Measurements from ENCODE around the gene NGFR.

Gene NGFR

GRCh38 chr17:49527927-49528651 is 33.0 kb downstream of the NGFR start:
- ChIA-PET POLR2A (no interaction called here), CTCF (interaction anchor here (0.9 to 1.9 kb wide), 3 partner anchors 18 to 94 kb away, joined by 3 to 8 read pairs (median 7); no protein-coding TSS in a partner anchor)
- H3K4me1 ChIP-seq (ENCODE audit: control insufficient read depth, insufficient read depth, low read length), result no peaks in the 10 kb centered on the region
- TF ChIP-seq ZFHX2 (tag by site-specific recombination; conservative IDR thresholded peaks at IDR 0.05), result peak; percentile 81
- no peak for TF ChIP-seq ZNF521 (tag by site-specific recombination; IDR thresholded peaks at IDR 0.05)
- TF ChIP-seq EGR2 (tag by site-specific recombination; IDR thresholded peaks at IDR 0.05; ENCODE audit: low read depth), result peak; percentile 72
- no peak for TF ChIP-seq ZNF274 (IDR thresholded peaks at IDR 0.05; ENCODE audit: low read length)
- no peak for TF ChIP-seq ZNF274 (tag by site-specific recombination; IDR thresholded peaks at IDR 0.05; ENCODE audit: borderline replicate concordance)
- H3K9me3 ChIP-seq (ENCODE audit: control insufficient read depth, insufficient read depth, low read depth, low read length), result no peaks in the 10 kb centered on the region
- H3K4me3 ChIP-seq (ENCODE audit: low read depth, low read length), result no peak overlapping the region
- H3K36me3 ChIP-seq (ENCODE audit: control insufficient read depth in 2 of 2, insufficient read depth in 1 of 2, low read length in 2 of 2), result no peaks in the 10 kb centered on the region
- H3K27ac ChIP-seq (ENCODE audit: extremely low read depth, low read depth, low read length), result no peak overlapping the region

- H3K27ac ChIP-seq (ENCODE audit: extremely low read depth, low read depth, low read length), result no peak overlapping the region
- H3K9me3 ChIP-seq (ENCODE audit: control insufficient read depth, insufficient read depth, low read depth, low read length), result no peaks in the 10 kb centered on the region
- TF ChIP-seq ZNF791 (tag by site-specific recombination; IDR thresholded peaks at IDR 0.05), result no peak
- no peak for TF ChIP-seq CTCF (tag by site-specific recombination; IDR thresholded peaks at IDR 0.05)
- no peak for TF ChIP-seq MYNN (tag by site-specific recombination; IDR thresholded peaks at IDR 0.05; ENCODE audit: borderline replicate concordance)
- no peak for TF ChIP-seq ZSCAN4 (tag by site-specific recombination; IDR thresholded peaks at IDR 0.05)
- no peak for TF ChIP-seq ZNF596 (tag by site-specific recombination; IDR thresholded peaks at IDR 0.05)
- TF ChIP-seq ZNF510 (tag by site-specific recombination; IDR thresholded peaks at IDR 0.05; ENCODE audit: insufficient replicate concordance), result no peak
- no peak for TF ChIP-seq ZNF548 (tag by site-specific recombination; IDR thresholded peaks at IDR 0.05)
- TF ChIP-seq ZNF747 (tag by site-specific recombination; IDR thresholded peaks at IDR 0.05), result no peak
- TF ChIP-seq ZFHX2 (tag by site-specific recombination; conservative IDR thresholded peaks at IDR 0.05), result no peak
- TF ChIP-seq ZNF324 (tag by site-specific recombination; IDR thresholded peaks at IDR 0.05), result no peak
- TF ChIP-seq KLF9 (tag by site-specific recombination; IDR thresholded peaks at IDR 0.05; ENCODE audit: low read depth), result no peak
- H3K4me3 ChIP-seq (ENCODE audit: low read depth, low read length), result no peak overlapping the region
- ChIA-PET CTCF (interaction anchor here (0.6 to 2.3 kb wide), 5 partner anchors 8 to 269 kb away, joined by 3 to 12 read pairs (median 3); no protein-coding TSS in a partner anchor), POLR2A (no interaction called here)
- no peaks in the 10 kb centered on the region for H3K4me1 ChIP-seq (ENCODE audit: control insufficient read depth, insufficient read depth, low read length)
- H3K36me3 ChIP-seq (ENCODE audit: control insufficient read depth in 2 of 2, insufficient read depth in 1 of 2, low read length in 2 of 2), result no peaks in the 10 kb centered on the region
Observed at GRCh38 chr17:49528966-49529365, 33.9 kb downstream of the NGFR start.

GRCh38 chr17:49530118-49530517 is 35.0 kb downstream of the NGFR start:
- Histone ChIP-seq H3K9me3 (ENCODE audit: control insufficient read depth, insufficient read depth, low read depth, low read length) (no peaks in the 10 kb centered on the region), H3K4me1 (ENCODE audit: control insufficient read depth, insufficient read depth, low read length) (no peaks in the 10 kb centered on the region), H3K4me3 (ENCODE audit: low read depth, low read length) (no peak overlapping the region), H3K27ac (ENCODE audit: extremely low read depth, low read depth, low read length) (no peak overlapping the region), H3K36me3 (ENCODE audit: control insufficient read depth in 2 of 2, insufficient read depth in 1 of 2, low read length in 2 of 2) (no peaks in the 10 kb centered on the region)
- CTCF ChIA-PET, result interaction anchor here (0.6 to 2.3 kb wide), 5 partner anchors 10 to 37 kb away, joined by 3 to 12 read pairs (median 4); no protein-coding TSS in a partner anchor
- TF ChIP-seq GFI1B (tag by site-specific recombination; IDR thresholded peaks at IDR 0.05), result no peak
- TF ChIP-seq ZNF561 (tag by site-specific recombination; IDR thresholded peaks at IDR 0.05; ENCODE audit: borderline replicate concordance), result no peak
- TF ChIP-seq OVOL3 (tag by site-specific recombination; IDR thresholded peaks at IDR 0.05), result no peak
- no peak for TF ChIP-seq YY1 (tag by site-specific recombination; IDR thresholded peaks at IDR 0.05)
- TF ChIP-seq KLF7 (tag by site-specific recombination; IDR thresholded peaks at IDR 0.05; ENCODE audit: borderline replicate concordance), result no peak
- no peak for TF ChIP-seq ZNF701 (tag by site-specific recombination; IDR thresholded peaks at IDR 0.05)
- TF ChIP-seq ZSCAN5A (tag by site-specific recombination; IDR thresholded peaks at IDR 0.05), result no peak
- TF ChIP-seq ZSCAN23 (tag by site-specific recombination; IDR thresholded peaks at IDR 0.05), result no peak
- TF ChIP-seq ZNF184 (tag by site-specific recombination; IDR thresholded peaks at IDR 0.05), result no peak
- TF ChIP-seq ZIC2 (tag by site-specific recombination; IDR thresholded peaks at IDR 0.05), result no peak
- POLR2A ChIA-PET, result no interaction called here

Data from HEK293 (cell line).